ENCODE measurements around the gene ARL2BP. TPM values are rescaled to one million over a fixed set of nuclear protein-coding genes. Genes with fewer than 3 reads are reported as not detected.
"Not testable (repeated sequence)": the region's sequence is repeated elsewhere in the genome, so short reads cannot be mapped to it uniquely, and the experiment has no call there.

Gene ARL2BP
- total RNA-seq, 1 donor from 2014 or later: 38.4 TPM

GRCh38 chr16:57264381-57264780 lies 19.3 kb downstream of the ARL2BP start:
- no peak for TF ChIP-seq CTCF (IDR thresholded peaks at IDR 0.05; ENCODE audit: partially characterized antibody, unreplicated experiment)
- Mint-ChIP-seq H3K27me3 (ENCODE audit: unreplicated experiment) (peaks cover 6% of the 10 kb centered on the region), H3K4me1 (ENCODE audit: low read depth, unreplicated experiment) (peaks cover 3% of the 10 kb centered on the region), H3K36me3 (ENCODE audit: unreplicated experiment) (no peaks in the 10 kb centered on the region), H3K9me3 (ENCODE audit: unreplicated experiment) (peaks cover 7% of the 10 kb centered on the region), H3K4me3 (ENCODE audit: unreplicated experiment) (no peak overlapping the region), H3K27ac (ENCODE audit: unreplicated experiment) (no peak overlapping the region)
- no peak for DNase-seq

GRCh38 chr16:57264950-57265371 lies 19.9 kb downstream of the ARL2BP start:
- Mint-ChIP-seq H3K27me3 (ENCODE audit: unreplicated experiment) (peaks cover 3% of the 10 kb centered on the region), H3K27ac (ENCODE audit: unreplicated experiment) (no peak overlapping the region)

GRCh38 chr16:57265850-57266530 lies 20.9 kb downstream of the ARL2BP start:
- H3K4me3 Mint-ChIP-seq (ENCODE audit: unreplicated experiment): no peak overlapping the region
- no peaks in the 10 kb centered on the region for H3K36me3 Mint-ChIP-seq (ENCODE audit: unreplicated experiment)

More at GRCh38 chr16:57264950-57265371, 19.9 kb downstream of the ARL2BP start:
- DNase-seq: no peak
- Mint-ChIP-seq H3K4me1 (ENCODE audit: low read depth, unreplicated experiment) (peaks cover 3% of the 10 kb centered on the region), H3K36me3 (ENCODE audit: unreplicated experiment) (no peaks in the 10 kb centered on the region), H3K4me3 (ENCODE audit: unreplicated experiment) (no peak overlapping the region), H3K9me3 (ENCODE audit: unreplicated experiment) (peaks cover 7% of the 10 kb centered on the region)
- TF ChIP-seq CTCF (IDR thresholded peaks at IDR 0.05; ENCODE audit: partially characterized antibody, unreplicated experiment): no peak

DNA sequence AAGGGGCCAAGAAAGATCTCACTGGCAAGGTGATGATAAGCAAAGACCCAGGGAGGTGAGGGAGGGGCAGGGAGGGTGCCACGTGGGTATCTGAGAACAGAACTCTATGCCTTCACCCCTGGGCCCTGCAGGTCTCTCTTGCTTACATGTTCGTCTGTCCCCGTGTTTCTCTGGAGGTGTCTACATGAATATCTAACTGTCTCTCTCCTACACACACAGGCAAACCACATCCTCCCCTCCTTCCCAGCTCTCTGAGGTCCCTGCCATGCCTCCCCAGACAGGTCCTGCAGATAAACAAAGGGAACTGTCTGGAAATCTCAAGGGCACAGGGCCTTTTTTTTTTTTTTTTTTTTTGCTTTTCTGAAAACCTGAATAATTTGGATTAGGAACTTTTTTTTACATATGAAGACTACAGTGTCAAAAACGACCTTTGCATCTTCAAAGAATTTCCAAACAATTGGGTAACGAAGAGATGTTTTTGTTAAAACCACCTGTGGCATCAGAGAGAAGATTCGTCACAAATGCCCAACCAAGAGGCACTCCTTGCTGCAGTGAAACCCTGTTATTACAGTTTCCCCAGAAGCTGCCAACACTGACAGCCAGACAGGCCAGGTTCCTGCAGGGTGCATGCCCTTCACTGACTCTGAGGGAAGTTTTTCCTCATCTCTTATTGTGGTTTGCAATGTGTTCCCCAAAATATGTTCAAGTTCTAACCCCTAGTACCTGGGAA lies 21.6 kb downstream of the ARL2BP start:
- DNase-seq: peak; percentile 7
- Mint-ChIP-seq H3K4me3 (ENCODE audit: unreplicated experiment) (no peak overlapping the region), H3K36me3 (ENCODE audit: unreplicated experiment) (no peaks in the 10 kb centered on the region), H3K27ac (ENCODE audit: unreplicated experiment) (no peak overlapping the region), H3K27me3 (ENCODE audit: unreplicated experiment) (peaks cover 2% of the 10 kb centered on the region), H3K9me3 (ENCODE audit: unreplicated experiment) (peaks cover 6% of the 10 kb centered on the region), H3K4me1 (ENCODE audit: low read depth, unreplicated experiment) (peaks cover 3% of the 10 kb centered on the region)
- TF ChIP-seq CTCF (IDR thresholded peaks at IDR 0.05; ENCODE audit: partially characterized antibody, unreplicated experiment): no peak

More at GRCh38 chr16:57265850-57266530, 20.9 kb downstream of the ARL2BP start:
- DNase-seq: no peak
- TF ChIP-seq CTCF (IDR thresholded peaks at IDR 0.05; ENCODE audit: partially characterized antibody, unreplicated experiment): no peak
- peaks cover 6% of the 10 kb centered on the region for H3K9me3 Mint-ChIP-seq (ENCODE audit: unreplicated experiment)
- H3K4me1 Mint-ChIP-seq (ENCODE audit: low read depth, unreplicated experiment): peaks cover 3% of the 10 kb centered on the region
- no peak overlapping the region for H3K27ac Mint-ChIP-seq (ENCODE audit: unreplicated experiment)
- peaks cover 3% of the 10 kb centered on the region for H3K27me3 Mint-ChIP-seq (ENCODE audit: unreplicated experiment)

DNA sequence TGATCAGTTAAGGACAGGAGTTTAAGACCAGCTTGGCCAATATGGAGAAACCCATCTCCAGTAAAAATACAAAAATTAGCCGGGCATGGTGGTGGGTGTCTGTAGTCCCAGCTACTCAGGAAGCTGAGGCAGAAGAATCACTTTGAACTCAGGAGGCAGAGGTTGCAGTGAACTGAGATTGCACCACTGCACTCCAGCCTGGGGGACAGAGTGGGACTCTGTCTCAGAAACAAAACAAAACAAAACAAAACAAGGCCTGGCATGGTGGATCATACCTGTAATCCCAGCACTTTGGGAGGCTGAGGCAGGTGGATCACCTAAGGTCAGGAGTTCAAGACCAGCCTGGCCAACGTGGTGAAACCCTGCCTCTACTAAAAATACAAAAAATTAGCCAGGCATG lies 22.3 kb downstream of the ARL2BP start:
- not testable (repeated sequence) for H3K9me3 Mint-ChIP-seq (ENCODE audit: unreplicated experiment); H3K27me3 Mint-ChIP-seq (ENCODE audit: unreplicated experiment); H3K4me3 Mint-ChIP-seq (ENCODE audit: unreplicated experiment); H3K27ac Mint-ChIP-seq (ENCODE audit: unreplicated experiment); DNase-seq; H3K4me1 Mint-ChIP-seq (ENCODE audit: low read depth, unreplicated experiment); H3K36me3 Mint-ChIP-seq (ENCODE audit: unreplicated experiment)

All from glutamatergic neuron (in vitro differentiated cells).